GM12874 (cell line): ENCODE data around the gene PCDHB13.

Experiments
- CTCF ChIP-seq: IDR thresholded peaks from 2 replicates; pipeline ENCODE4 v1.5.1; 2011; ENCODE audit warnings: low read depth, mild to moderate bottlenecking, control low read depth, low read length, moderate library complexity; ENCODE audit not compliant: insufficient read depth

Gene PCDHB13

GRCh38 chr5:141234109-141234667 is 20.5 kb downstream of the PCDHB13 start:
- no peak for TF ChIP-seq CTCF

DNA sequence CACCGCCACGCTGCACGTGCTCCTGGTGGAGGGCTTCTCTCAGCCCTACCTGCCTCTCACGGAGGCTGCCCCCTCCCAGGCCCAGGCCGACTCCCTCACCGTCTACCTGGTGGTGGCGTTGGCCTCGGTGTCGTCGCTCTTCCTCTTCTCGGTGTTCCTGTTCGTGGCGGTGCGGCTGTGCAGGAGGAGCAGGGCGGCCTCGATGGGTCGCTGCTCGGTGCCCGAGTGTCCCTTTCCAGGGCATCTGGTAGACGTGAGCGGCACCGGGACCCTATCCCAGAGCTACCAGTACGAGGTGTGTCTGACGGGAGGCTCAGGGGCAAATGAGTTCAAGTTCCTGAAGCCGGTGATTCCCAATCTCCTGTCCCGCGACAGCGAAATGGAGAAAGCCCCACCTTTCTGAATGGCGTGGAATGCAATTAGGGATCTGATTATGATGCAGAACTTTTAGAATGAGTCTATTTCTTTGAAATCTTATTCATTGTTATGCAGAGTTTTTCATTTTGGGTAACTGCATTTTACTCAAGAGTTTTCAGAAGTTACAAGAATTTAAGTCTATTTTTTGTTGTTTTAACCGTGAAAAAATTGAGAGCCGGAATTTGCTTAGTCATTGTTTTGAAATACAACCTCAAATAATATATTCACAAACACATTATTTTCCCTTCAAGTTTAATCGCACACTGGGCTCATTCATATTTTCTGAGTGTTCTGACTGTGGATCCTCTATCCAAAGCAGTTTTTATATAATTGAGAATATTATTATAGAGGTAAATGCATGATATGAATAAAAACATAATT is 23.0 kb downstream of the PCDHB13 start:
- TF ChIP-seq CTCF, result no peak

- TF ChIP-seq CTCF, result no peak
Observed at GRCh38 chr5:141241496-141241895, 27.8 kb downstream of the PCDHB13 start.

- TF ChIP-seq CTCF, result no peak
Observed at GRCh38 chr5:141245250-141245717, 31.6 kb downstream of the PCDHB13 start, which contains the start of gene PCDHB15. PCDHB15 (plus strand) TSS chr5:141245395; CDS start chr5:141245579, 184 bp downstream.

DNA sequence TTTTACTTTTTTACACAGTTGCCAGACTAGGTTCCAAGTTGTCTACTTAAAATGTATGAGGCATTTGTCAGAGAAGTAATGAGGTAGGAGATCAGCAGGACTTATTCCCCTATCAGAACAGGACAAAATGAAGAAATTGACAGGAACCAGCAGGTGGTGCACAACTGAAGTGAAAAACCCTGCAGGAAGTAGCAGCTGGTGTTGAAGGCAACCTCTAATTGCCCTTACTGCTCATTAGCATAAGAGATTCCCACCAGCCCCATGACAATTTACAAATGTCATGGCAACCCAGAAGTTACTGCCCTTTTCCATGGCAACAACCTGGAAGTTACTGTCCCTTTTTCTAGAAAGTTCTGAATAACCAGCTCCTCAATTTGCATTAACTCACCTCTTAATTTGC is 36.9 kb downstream of the PCDHB13 start:
- no peak for TF ChIP-seq CTCF

- no peak for TF ChIP-seq CTCF
Observed at GRCh38 chr5:141258464-141258863, 44.7 kb downstream of the PCDHB13 start.

DNA sequence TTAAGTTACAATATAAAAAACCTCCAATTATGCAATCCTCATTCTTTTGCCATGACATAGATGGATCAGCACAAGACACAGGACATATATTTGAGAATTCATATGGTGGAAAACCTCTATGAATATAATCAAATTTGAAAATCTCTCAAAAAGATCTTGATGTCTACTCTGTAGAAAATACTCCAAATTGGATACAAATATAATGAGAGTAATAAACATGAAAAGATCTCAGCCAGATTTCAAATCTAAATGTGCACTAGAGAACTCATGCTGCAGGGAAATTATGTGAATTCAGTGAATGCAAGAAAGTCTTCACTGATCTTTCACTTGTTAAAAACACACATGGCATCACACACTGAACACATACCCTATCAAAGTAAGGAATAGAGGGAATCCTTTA is 45.2 kb downstream of the PCDHB13 start:
- TF ChIP-seq CTCF, result no peak
